Inferior parietal cortex (tissue), 1 donor: ENCODE data around the gene KRTAP10-1.
"Not testable (repeated sequence)": the region's sequence is repeated elsewhere in the genome, so short reads cannot be mapped to it uniquely, and the experiment has no call there.

Experiments used
- DNase-seq: peaks from one replicate; pipeline ENCODE4 v3.0.0-alpha.2; 2016; ENCODE audit errors: extremely low spot score

KRTAP10-1 gene

DNA sequence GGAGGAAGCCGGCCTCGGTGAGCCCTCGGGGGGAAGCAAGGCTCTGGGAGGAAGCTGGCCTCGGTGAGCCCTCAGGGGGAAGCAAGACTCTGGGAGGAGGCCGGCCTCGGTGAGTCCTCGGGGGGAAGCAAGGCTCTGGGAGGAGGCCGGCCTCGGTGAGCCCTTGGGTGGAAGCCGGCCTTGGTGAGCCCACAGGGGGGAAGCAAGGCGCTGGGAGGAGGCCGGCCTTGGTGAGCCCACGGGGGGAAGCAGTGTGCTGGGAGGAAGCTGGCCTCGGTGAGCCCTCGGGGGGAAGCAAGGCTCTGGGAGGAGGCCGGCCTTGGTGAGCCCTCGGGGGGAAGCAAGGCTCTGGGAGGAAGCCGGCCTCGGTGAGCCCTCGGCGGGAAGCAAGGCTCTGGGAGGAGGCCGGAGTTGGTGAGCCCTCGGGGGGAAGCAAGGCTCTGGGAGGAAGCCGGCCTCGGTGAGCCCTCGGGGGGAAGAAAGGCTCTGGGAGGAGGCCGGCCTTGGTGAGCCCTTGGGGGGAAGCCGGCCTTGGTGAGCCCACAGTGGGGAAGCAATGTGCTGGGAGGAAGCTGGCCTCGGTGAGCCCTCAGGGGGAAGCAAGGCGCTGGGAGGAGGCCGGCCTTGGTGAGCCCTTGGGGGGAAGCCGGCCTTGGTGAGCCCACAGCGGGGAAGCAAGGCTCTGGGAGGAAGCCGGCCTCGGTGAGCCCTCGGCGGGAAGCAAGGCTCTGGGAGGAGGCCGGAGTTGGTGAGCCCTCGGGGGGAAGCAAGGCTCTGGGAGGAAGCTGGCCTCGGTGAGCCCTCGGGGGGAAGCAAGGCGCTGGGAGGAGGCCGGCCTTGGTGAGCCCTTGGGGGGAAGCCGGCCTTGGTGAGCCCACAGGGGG lies 36.7 kb downstream of the KRTAP10-1 start:
- DNase-seq, result not testable (repeated sequence)

GRCh38 chr21:44502171-44502958 lies 37.6 kb downstream of the KRTAP10-1 start:
- no peak for DNase-seq

GRCh38 chr21:44500111-44500510 lies 39.9 kb downstream of the KRTAP10-1 start:
- no peak for DNase-seq

DNA sequence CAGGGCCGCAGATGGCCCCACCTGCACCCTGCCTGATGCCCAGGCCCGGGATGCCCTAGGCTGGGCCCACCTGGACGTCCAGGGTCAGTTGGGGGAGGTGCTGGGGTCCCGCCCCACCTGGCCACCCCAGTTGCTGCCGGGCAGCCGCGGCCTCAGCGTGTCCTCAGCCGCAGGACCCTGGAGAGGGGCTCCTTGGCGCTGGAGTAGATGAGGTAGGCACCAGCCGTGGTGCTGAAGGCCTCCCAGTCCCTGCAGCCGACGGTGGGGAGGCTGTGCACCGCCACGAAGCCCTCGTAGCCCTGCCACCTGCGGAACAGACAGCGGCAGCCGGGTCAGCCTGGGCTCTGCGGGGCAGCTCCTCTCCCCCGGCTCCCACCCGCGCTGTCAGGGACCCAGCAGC lies 40.4 kb downstream of the KRTAP10-1 start:
- DNase-seq, result no peak

DNA sequence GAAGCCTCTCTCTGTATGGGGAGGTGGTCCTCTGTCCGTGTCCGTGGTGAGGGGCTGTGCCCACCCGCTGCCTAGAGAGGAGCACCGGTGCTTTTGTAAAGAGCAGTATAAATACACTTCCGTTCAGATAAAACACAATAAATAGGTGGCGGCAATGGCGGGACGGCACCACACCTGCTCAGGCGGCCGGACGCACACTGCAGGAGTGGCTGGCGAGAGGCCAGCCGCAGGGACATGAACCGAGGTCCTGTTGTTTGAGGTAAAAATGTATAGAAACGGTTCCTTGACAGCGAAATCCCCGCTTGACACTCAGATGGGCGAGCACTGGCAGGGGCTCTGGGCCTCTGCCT lies 40.8 kb downstream of the KRTAP10-1 start:
- no peak for DNase-seq

- no peak for DNase-seq
These were observed 41.5 kb downstream of the KRTAP10-1 start for GRCh38 chr21:44498280-44499210.

- no peak for DNase-seq
These were observed 42.3 kb downstream of the KRTAP10-1 start for GRCh38 chr21:44497703-44498126.

- DNase-seq, result no peak
These were observed 43.1 kb downstream of the KRTAP10-1 start for GRCh38 chr21:44496564-44497550.

DNA sequence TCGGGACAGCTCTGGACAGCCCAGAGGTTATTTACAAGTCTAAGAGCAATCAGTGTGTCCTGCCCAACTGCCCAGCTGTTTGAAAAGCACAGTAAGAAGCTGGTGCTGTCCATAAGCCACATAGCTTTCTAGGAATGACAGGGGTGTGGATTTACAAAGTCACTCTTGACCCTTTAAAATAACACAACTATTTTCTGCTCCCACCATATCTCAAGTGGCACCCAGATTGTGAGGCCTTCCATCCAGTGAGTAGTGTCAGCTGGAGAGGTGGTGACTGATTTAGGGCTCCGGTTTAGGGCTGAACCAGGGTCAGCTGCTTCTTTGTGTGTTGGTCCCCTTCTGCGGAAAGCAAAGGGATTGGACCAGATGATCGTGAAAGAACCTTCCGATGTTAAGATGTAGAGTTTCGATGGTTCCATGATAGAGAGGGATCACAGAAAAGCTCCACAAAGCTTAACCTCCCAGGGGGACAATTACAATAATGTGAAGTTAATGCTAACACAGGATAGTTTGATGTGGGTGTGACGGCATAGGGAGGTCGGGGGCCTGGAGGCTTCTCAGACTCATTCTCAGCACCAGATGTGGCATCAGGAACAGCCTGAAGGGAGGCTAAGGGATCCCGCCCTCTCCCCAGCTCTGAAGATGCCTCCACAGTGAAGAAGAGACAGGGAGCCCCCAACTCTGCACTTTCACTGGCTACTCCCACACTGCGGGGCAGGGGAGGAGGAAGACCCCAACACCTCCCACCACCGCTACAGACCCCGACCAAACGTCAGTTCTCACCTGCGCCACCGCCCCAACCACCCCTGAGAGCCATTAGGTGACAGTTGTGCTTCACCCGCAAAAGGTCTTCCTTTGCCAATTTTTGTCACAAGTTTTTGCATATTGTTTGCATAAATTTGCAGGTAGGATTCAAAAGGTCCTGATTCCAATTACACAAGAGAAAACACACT lies 44.1 kb downstream of the KRTAP10-1 start:
- DNase-seq, result no peak

GRCh38 chr21:44494956-44495355 lies 45.0 kb downstream of the KRTAP10-1 start:
- no peak for DNase-seq

- no peak for DNase-seq
These were observed 45.6 kb downstream of the KRTAP10-1 start for GRCh38 chr21:44494418-44494817.

GRCh38 chr21:44492567-44493385 lies 47.2 kb downstream of the KRTAP10-1 start:
- no peak for DNase-seq

- DNase-seq, result no peak
These were observed 49.2 kb downstream of the KRTAP10-1 start for GRCh38 chr21:44490816-44491215.

- DNase-seq, result no peak
These were observed 49.6 kb downstream of the KRTAP10-1 start for GRCh38 chr21:44490405-44490804.

- DNase-seq, result no peak
These were observed 50.0 kb downstream of the KRTAP10-1 start for GRCh38 chr21:44489962-44490361.
